Hepatocyte (in vitro differentiated cells): ENCODE results near the gene KIFC3. TPM values are rescaled to one million over a fixed set of nuclear protein-coding genes. Genes with fewer than 3 reads are reported as not detected.

Source experiments
- DNase-seq: peaks from one replicate; pipeline ENCODE4 v3.0.0-alpha.2; 2016; ENCODE audit warnings: low spot score
- H2AFZ ChIP-seq: fragments of 200-600 bp; sonication (generic); 2 replicates; pipeline ENCODE4 v1.6.0; 2016; ENCODE audit warnings: antibody characterized with exemption, mild to moderate bottlenecking
- H3K27ac ChIP-seq: fragments of 200-600 bp; sonication (generic); 2 replicates; pipeline ENCODE4 v1.5.1; 2016; ENCODE audit warnings: mild to moderate bottlenecking
- H3K27me3 ChIP-seq: fragments of 200-600 bp; sonication (generic); 2 replicates; pipeline ENCODE4 v1.6.1; 2016
- H3K36me3 ChIP-seq: fragments of 200-600 bp; sonication (generic); replicated peaks from 2 replicates; pipeline ENCODE4 v1.5.1; 2016; ENCODE audit warnings: low read depth; ENCODE audit not compliant: insufficient read depth
- H3K4me1 ChIP-seq: fragments of 200-600 bp; sonication (generic); 2 replicates; pipeline ENCODE4 v1.5.1; 2016; ENCODE audit warnings: mild to moderate bottlenecking, moderate library complexity; ENCODE audit not compliant: insufficient read depth
- H3K4me2 ChIP-seq: fragments of 200-600 bp; sonication (generic); 2 replicates; pipeline ENCODE4 v1.6.0; 2016
- H3K4me3 ChIP-seq: fragments of 200-600 bp; sonication (generic); 2 replicates; pipeline ENCODE4 v1.5.1; 2016; ENCODE audit warnings: mild to moderate bottlenecking
- H3K79me2 ChIP-seq: fragments of 200-600 bp; sonication (generic); 2 replicates; pipeline ENCODE4 v1.6.0; 2017; ENCODE audit warnings: mild to moderate bottlenecking
- H3K9me2 ChIP-seq: fragments of 200-600 bp; sonication (generic); replicated peaks from 2 replicates; pipeline ENCODE4 v1.6.0; 2017; ENCODE audit warnings: mild to moderate bottlenecking; ENCODE audit not compliant: insufficient read depth
- H3K9me3 ChIP-seq: fragments of 200-600 bp; sonication (generic); 2 replicates; pipeline ENCODE4 v1.5.1; 2016; ENCODE audit warnings: low read depth, mild to moderate bottlenecking
- H4K20me1 ChIP-seq: fragments of 200-600 bp; sonication (generic); 2 replicates; pipeline ENCODE4 v1.6.0; 2016; ENCODE audit warnings: mild to moderate bottlenecking; ENCODE audit not compliant: insufficient read depth, poor library complexity, severe bottlenecking
- CTCF ChIP-seq: fragments of 200-600 bp; sonication (generic); IDR thresholded peaks from 2 replicates; pipeline ENCODE4 v1.5.1; 2016; ENCODE audit warnings: antibody characterized with exemption, mild to moderate bottlenecking; ENCODE audit not compliant: poor library complexity
- EZH2 ChIP-seq: fragments of 200-600 bp; sonication (generic); IDR thresholded peaks from 2 replicates; pipeline ENCODE4 v1.6.1; 2016; ENCODE audit warnings: antibody characterized with exemption, mild to moderate bottlenecking, borderline replicate concordance
- EZH2phosphoT487 ChIP-seq: fragments of 200-600 bp; sonication (generic); IDR thresholded peaks from one replicate; pipeline ENCODE4 v1.6.1; 2018; ENCODE audit warnings: antibody characterized with exemption, mild to moderate bottlenecking, low read depth, moderate library complexity; ENCODE audit not compliant: unreplicated experiment, severe bottlenecking
- WGBS: methylation state at CpG from one replicate; pipeline ENCODE4 v1.1.6; 2016; ENCODE audit warnings: low lambda C conversion rate; ENCODE audit errors: missing lambda C conversion rate; 5-methylcytosine and 5-hydroxymethylcytosine counted together
- polyA plus RNA-seq: library from polyadenylated mRNA; unstranded; fragments of >200 nt; fragmentation: Nextera tagmentation; extraction: Ambion mirVana; gene quantifications from 2 replicates; pipeline ENCODE4 v1.2.1, GENCODE V29; 2016
- total RNA-seq: library from RNA; depleted of rRNA; stranded (reverse); fragments of >200 nt; gene quantifications from 2 replicates; pipeline ENCODE4 v1.2.3, GENCODE V29; 2014

KIFC3 gene
- total and polyA plus RNA-seq, 2 experiments from 2014 or later = 49.7 to 55.3 TPM

GRCh38 chr16:57788252-57788841 lies 13.9 kb downstream of the KIFC3 start:
- Histone ChIP-seq H3K27ac (no peak overlapping the region), H3K4me2 (no peak overlapping the region), H3K9me2 (no peaks in the 10 kb centered on the region), H3K27me3 (no peaks in the 10 kb centered on the region), H3K79me2 (no peaks in the 10 kb centered on the region), H3K9me3 (no peaks in the 10 kb centered on the region), H3K4me1 (no peaks in the 10 kb centered on the region), H3K4me3 (no peak overlapping the region), H4K20me1 (no peaks in the 10 kb centered on the region), H2AFZ (no peak overlapping the region), H3K36me3 (no peaks in the 10 kb centered on the region)
- no peak for DNase-seq
- 80% methylated on average over 16 of the region's 17 CpGs for WGBS
- no peak for TF ChIP-seq EZH2phosphoT487
- no peak for TF ChIP-seq CTCF
- TF ChIP-seq EZH2 = no peak

- no peak overlapping the region for H3K4me3 ChIP-seq
- H3K27me3 ChIP-seq = no peaks in the 10 kb centered on the region
- H3K36me3 ChIP-seq = no peaks in the 10 kb centered on the region
Observed at GRCh38 chr16:57787519-57787905, 14.8 kb downstream of the KIFC3 start.

GRCh38 chr16:57786632-57787518 lies 15.4 kb downstream of the KIFC3 start:
- Histone ChIP-seq H2AFZ (no peak overlapping the region), H3K27me3 (no peaks in the 10 kb centered on the region), H3K4me3 (no peak overlapping the region), H3K4me1 (no peaks in the 10 kb centered on the region), H3K27ac (no peak overlapping the region), H3K36me3 (no peaks in the 10 kb centered on the region), H4K20me1 (no peaks in the 10 kb centered on the region), H3K9me3 (no peaks in the 10 kb centered on the region), H3K9me2 (no peaks in the 10 kb centered on the region), H3K79me2 (no peaks in the 10 kb centered on the region), H3K4me2 (no peak overlapping the region)
- TF ChIP-seq EZH2phosphoT487 = no peak
- TF ChIP-seq CTCF = no peak
- no peak for TF ChIP-seq EZH2
- WGBS = 88% methylated on average over 26 of the region's 26 CpGs
- no peak for DNase-seq

More at GRCh38 chr16:57787519-57787905, 14.8 kb downstream of the KIFC3 start:
- H4K20me1 ChIP-seq = no peaks in the 10 kb centered on the region
- no peak overlapping the region for H2AFZ ChIP-seq
- H3K79me2 ChIP-seq = no peaks in the 10 kb centered on the region
- no peaks in the 10 kb centered on the region for H3K9me2 ChIP-seq
- 80% methylated on average over 8 of the region's 8 CpGs for WGBS
- no peaks in the 10 kb centered on the region for H3K9me3 ChIP-seq
- no peak overlapping the region for H3K27ac ChIP-seq
- H3K4me2 ChIP-seq = no peak overlapping the region
- DNase-seq = no peak
- TF ChIP-seq CTCF = no peak
- TF ChIP-seq EZH2phosphoT487 = no peak
- TF ChIP-seq EZH2 = no peak
- no peaks in the 10 kb centered on the region for H3K4me1 ChIP-seq
